ENCODE data around the gene MBOAT2.

The MBOAT2 gene

DNA sequence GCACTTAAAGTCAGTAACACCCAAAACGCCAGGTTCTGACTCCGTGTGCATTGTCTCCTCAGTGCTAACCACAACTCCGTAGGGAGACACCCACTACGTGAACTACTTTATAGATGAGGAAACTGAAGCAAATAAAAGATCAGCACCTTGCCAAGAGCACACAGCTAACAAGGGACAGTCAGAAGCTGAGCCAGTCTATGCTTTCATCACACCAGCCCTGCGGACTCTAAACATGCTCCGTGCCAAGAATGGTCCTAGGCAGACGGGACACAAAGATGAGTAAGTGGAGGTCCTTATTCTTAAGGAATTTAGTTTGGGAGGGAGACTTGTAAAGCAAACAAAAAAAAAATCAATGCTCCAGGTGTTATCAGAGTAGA, 9.6 kb downstream of the MBOAT2 start:
- peaks cover 4% of the 10 kb centered on the region for H3K4me1 ChIP-seq
- H3K9me3 ChIP-seq = no peaks in the 10 kb centered on the region
- H3K4me3 ChIP-seq (ENCODE audit: low read depth, low read length) = no peak overlapping the region
- no peaks in the 10 kb centered on the region for H3K27me3 ChIP-seq
- no peak for TF ChIP-seq CTCF (IDR thresholded peaks at IDR 0.05; ENCODE audit: low read depth, low read length)
- DNase-seq = no peak
- no peaks in the 10 kb centered on the region for H3K36me3 ChIP-seq

DNA sequence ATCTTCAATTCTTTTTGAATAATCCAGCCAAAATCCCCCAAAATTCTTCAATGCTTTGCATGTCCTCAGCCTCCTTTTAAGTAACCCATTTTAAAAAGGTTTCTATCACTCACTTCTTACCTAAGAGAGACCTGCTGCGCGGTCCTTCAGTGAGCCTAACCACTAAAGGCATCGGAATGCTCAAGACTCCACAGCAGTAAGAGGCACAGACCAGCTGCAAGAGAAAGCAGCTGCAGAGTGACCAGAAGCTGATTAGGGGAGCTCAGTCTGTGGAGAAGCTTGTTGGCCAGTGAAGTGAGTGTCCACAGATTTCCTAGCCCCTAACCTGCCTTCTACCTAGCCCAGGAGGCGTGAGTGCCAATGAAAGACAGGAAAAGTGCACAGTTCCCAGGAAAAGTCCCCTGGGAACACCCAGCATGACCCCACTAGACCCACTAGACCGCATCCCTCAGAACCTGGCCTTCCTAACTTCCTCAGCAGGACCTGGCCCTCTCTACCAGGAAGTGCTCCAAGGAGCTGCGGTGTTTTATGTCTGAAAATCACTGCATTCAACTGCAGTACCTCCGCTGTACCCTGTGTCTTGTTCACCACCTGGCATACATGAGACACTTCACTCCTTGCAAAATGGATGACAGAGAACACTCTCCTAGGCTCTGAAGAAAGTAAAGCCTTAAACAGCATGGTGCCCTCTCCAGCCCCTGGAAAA, 10.1 kb downstream of the MBOAT2 start:
- Histone ChIP-seq H3K4me1 (no peaks in the 10 kb centered on the region; the same call in 1 of the 2 replicates), H3K36me3 (no peaks in the 10 kb centered on the region), H3K27me3 (no peaks in the 10 kb centered on the region), H3K4me3 (ENCODE audit: low read depth, low read length) (no peak overlapping the region), H3K9me3 (no peaks in the 10 kb centered on the region)
- no peak for TF ChIP-seq CTCF (IDR thresholded peaks at IDR 0.05; ENCODE audit: low read depth, low read length)
- DNase-seq = no peak

DNA sequence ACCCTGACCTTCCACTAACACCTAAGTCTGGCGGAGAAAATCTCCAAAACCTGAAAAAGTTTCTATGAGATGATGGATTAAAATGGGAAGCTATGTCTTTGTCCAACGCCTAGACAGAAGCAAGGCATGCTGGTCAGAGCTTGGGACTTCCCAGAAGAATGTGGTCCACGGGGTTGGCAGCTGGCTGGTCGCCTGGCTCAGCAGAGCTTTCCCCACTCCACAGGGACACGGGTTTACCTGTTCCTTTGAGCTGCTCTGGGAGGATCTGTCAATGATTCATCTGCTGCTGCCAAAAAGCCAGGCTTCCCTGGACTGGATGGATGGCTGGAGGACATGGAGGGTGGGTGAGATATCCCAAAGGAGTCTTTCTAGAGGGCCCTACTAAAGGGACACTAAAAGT, 10.8 kb downstream of the MBOAT2 start:
- no peaks in the 10 kb centered on the region for H3K4me1 ChIP-seq
- H3K4me3 ChIP-seq (ENCODE audit: low read depth, low read length) = no peak overlapping the region
- no peaks in the 10 kb centered on the region for H3K27me3 ChIP-seq
- no peak for TF ChIP-seq CTCF (IDR thresholded peaks at IDR 0.05; ENCODE audit: low read depth, low read length)
- H3K36me3 ChIP-seq = no peaks in the 10 kb centered on the region
- no peak for DNase-seq
- H3K9me3 ChIP-seq = no peaks in the 10 kb centered on the region

- TF ChIP-seq CTCF (IDR thresholded peaks at IDR 0.05; ENCODE audit: low read depth, low read length) = no peak
- Histone ChIP-seq H3K4me1 (no peaks in the 10 kb centered on the region), H3K4me3 (ENCODE audit: low read depth, low read length) (no peak overlapping the region), H3K36me3 (no peaks in the 10 kb centered on the region), H3K9me3 (no peaks in the 10 kb centered on the region), H3K27me3 (no peaks in the 10 kb centered on the region)
- DNase-seq = no peak
These were observed 13.9 kb downstream of the MBOAT2 start for GRCh38 chr2:8989536-8990079.

GRCh38 chr2:8987410-8987809, 16.1 kb downstream of the MBOAT2 start:
- Histone ChIP-seq H3K9me3 (no peaks in the 10 kb centered on the region), H3K4me3 (ENCODE audit: low read depth, low read length) (no peak overlapping the region), H3K27me3 (no peaks in the 10 kb centered on the region), H3K36me3 (no peaks in the 10 kb centered on the region), H3K4me1 (peaks cover 6% of the 10 kb centered on the region; the same call in 1 of the 2 replicates)
- DNase-seq = no peak
- no peak for TF ChIP-seq CTCF (IDR thresholded peaks at IDR 0.05; ENCODE audit: low read depth, low read length)

GRCh38 chr2:8986327-8986976, 17.0 kb downstream of the MBOAT2 start:
- peak; percentile 76 for TF ChIP-seq CTCF (IDR thresholded peaks at IDR 0.05; ENCODE audit: low read depth, low read length)
- Histone ChIP-seq H3K36me3 (no peaks in the 10 kb centered on the region), H3K27me3 (no peaks in the 10 kb centered on the region), H3K4me1 (peaks cover 6% of the 10 kb centered on the region), H3K4me3 (ENCODE audit: low read depth, low read length) (no peak overlapping the region), H3K9me3 (no peaks in the 10 kb centered on the region)
- peak; percentile 54 for DNase-seq
